GM12801 (cell line): ENCODE data around the gene PRKX.

Experiments
- TF ChIP-seq, protein P1 (sequence below): IDR thresholded peaks from one replicate; pipeline ENCODE4 v1.5.1; 2011; ENCODE audit warnings: control low read depth; ENCODE audit not compliant: insufficient read length; ENCODE audit errors: extremely low read depth

The PRKX gene

GRCh38 chrX:3706481-3706880 lies 7.0 kb downstream of the PRKX start:
- TF ChIP-seq, protein P1, sequence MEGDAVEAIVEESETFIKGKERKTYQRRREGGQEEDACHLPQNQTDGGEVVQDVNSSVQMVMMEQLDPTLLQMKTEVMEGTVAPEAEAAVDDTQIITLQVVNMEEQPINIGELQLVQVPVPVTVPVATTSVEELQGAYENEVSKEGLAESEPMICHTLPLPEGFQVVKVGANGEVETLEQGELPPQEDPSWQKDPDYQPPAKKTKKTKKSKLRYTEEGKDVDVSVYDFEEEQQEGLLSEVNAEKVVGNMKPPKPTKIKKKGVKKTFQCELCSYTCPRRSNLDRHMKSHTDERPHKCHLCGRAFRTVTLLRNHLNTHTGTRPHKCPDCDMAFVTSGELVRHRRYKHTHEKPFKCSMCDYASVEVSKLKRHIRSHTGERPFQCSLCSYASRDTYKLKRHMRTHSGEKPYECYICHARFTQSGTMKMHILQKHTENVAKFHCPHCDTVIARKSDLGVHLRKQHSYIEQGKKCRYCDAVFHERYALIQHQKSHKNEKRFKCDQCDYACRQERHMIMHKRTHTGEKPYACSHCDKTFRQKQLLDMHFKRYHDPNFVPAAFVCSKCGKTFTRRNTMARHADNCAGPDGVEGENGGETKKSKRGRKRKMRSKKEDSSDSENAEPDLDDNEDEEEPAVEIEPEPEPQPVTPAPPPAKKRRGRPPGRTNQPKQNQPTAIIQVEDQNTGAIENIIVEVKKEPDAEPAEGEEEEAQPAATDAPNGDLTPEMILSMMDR, result no peak

GRCh38 chrX:3699821-3700381 lies 13.5 kb downstream of the PRKX start:
- TF ChIP-seq, protein P1, result no peak

DNA sequence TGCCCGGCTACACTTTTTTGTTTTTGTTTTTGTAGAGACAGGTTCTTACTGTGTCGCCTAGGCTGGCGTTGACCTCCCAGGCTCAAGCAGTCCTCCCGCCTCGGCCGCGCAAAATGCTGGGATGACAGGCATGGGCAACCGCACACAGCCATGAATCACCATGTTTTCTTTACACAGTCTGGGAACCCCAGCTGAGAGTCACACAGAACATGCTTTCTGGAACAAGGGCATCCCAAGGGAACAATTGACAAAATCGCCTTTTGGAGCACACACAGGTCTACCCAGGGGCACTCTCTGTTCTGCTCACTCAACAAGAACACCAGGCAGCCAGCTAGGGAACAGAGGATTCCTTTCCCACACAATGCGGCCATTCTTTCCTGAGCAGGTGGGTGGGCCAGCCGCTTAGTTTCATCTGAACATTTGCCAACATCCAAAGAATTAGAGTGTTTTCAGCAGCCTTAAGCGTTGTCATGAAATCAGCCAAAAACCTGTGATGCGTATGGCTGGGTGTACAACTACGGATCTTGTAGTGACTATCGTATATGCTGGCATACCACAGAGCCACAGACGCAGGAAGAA lies 15.7 kb downstream of the PRKX start:
- TF ChIP-seq, protein P1, result no peak

DNA sequence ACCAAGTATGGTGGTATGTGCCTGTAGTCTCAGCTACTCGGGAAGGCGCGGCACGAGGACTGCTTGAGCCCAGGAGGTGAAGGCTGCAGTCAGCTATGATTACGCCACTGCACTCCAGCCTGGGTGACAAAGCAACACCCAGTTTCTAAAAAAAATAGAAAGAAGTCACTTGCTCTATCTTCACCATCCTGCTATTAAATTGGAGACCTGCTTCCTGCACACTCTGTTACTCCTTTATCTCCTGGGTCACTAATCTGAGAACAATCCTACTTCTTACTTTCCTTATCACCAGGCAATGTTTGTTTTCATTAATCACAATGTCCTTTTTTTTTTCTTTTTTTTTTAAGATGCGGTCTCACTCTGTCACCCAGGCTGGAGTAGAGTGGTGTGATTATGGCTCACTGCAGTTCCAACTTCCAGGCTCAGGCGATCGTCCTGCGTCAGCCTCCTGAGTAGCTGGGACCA lies 16.2 kb downstream of the PRKX start:
- TF ChIP-seq, protein P1, result no peak

DNA sequence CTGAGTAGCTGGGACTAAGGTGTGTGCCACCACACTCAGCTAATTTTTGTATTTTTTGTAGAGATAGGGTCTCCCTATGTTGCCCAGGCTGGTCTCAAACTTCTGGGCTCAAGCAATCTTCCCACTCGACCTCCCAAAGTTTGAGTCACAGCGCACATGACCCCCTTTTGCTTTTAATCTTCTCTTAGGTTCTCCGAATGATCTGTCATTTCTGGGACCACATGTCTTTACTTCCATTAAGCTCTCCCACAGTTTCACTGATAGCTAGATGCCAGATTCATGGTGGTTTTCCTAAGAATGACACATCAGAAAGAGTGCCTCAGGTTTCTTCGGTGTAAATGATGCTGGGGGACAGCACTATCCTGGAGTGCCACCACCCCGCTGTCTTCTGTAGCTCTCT lies 17.9 kb downstream of the PRKX start:
- TF ChIP-seq, protein P1, result no peak

- TF ChIP-seq, protein P1, result no peak
Observed at GRCh38 chrX:3690140-3690539, 23.3 kb downstream of the PRKX start.

DNA sequence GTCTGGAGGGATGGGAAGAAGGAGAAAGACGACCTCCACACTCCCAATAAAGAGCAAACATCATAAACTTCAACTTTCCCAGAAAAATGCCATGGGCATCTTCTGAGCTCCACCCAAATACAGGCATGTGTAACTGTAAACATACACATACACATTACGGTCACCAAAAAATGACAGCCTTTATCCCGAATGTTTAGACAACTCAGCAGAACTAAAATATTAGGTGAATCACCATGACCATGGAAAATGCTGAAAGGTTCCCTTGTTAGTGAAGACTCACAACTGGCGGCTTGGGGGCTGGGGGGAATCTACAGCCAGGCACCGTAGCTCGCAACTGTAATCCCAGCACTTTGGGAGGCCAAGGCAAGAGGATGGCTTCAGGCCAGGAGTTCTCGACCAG lies 33.0 kb downstream of the PRKX start:
- TF ChIP-seq, protein P1, result no peak
